ENCODE data around the gene GLB1L. TPM values are rescaled to one million over a fixed set of nuclear protein-coding genes. Genes with fewer than 3 reads are reported as not detected.

Gene GLB1L
- total and polyA plus RNA-seq, 2 experiments from 2014 or later: 3.4 to 13.5 TPM

DNA sequence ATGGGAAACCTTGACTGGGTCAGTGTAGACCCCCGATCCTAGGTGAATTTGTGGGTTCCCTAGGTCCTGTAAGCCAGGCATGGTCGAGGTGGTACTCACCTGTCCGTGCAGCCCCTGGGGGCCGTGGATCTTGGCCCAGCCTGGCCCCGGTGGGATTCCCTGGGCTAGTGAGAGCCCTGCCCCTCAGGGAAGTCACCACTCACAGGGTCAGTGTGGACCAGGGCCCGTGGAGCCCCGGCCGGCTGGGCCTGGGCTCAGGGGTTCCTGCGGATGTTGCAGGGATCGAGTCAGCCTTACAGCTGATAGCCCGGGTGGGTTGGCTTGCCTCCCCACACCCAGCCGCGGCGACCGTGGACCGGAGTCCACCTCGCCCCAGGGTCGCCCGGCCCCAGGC lies 16.3 kb downstream of the GLB1L start:
- 1% methylated on average over 13 to 19 of the region's 19 CpGs for WGBS, 2 experiments (ENCODE audit: low coverage in 1 of 2, low lambda C conversion rate in 2 of 2, missing lambda C conversion rate in 2 of 2)
- Histone ChIP-seq H3F3A (ENCODE audit: insufficient read depth) (peaks cover 11% of the 10 kb centered on the region; the same call in 1 of the 2 replicates), H3K9ac (peak overlapping the region; percentile 94), H3K27ac (peak overlapping the region; percentile 88), H3K4me2 (ENCODE audit: unreplicated experiment) (peak overlapping the region; percentile 99), H3K27me3 (replicated peaks; ENCODE audit: insufficient read depth) (no peaks in the 10 kb centered on the region), H3K4me3 (peak overlapping the region; percentile 93), H3K79me2 (ENCODE audit: insufficient read depth) (peaks cover 77% of the 10 kb centered on the region), H3K9me3 (ENCODE audit: low read depth) (no peaks in the 10 kb centered on the region), H3K36me3 (ENCODE audit: low read depth) (peaks cover 31% of the 10 kb centered on the region), H2AFZ (peak overlapping the region; percentile 79), H3K9me2 (ENCODE audit: insufficient read depth) (no peaks in the 10 kb centered on the region), H4K20me1 (ENCODE audit: insufficient read depth) (no peaks in the 10 kb centered on the region), H3K4me1 (ENCODE audit: insufficient read depth) (peaks cover 22% of the 10 kb centered on the region)
- peak; percentile 23 for DNase-seq
- in situ Hi-C loops (cut with MboI): no loop called here
- TF ChIP-seq EZH2phosphoT487 (IDR thresholded peaks at IDR 0.05; ENCODE audit: insufficient read depth, low read depth): no peak
- no peak for TF ChIP-seq EZH2 (IDR thresholded peaks at IDR 0.05; ENCODE audit: insufficient read depth, poor library complexity, severe bottlenecking)

- Histone ChIP-seq H2AFZ (peak overlapping the region; percentile 79), H3K27ac (peak overlapping the region; percentile 88), H3F3A (ENCODE audit: insufficient read depth) (peaks cover 11% of the 10 kb centered on the region; the same call in 1 of the 2 replicates), H3K79me2 (ENCODE audit: insufficient read depth) (peaks cover 71% of the 10 kb centered on the region), H3K4me1 (ENCODE audit: insufficient read depth) (peaks cover 22% of the 10 kb centered on the region), H3K4me2 (ENCODE audit: unreplicated experiment) (peak overlapping the region; percentile 99), H3K27me3 (replicated peaks; ENCODE audit: insufficient read depth) (no peaks in the 10 kb centered on the region), H3K4me3 (peak overlapping the region; percentile 93), H3K9me3 (ENCODE audit: low read depth) (no peaks in the 10 kb centered on the region), H4K20me1 (ENCODE audit: insufficient read depth) (no peaks in the 10 kb centered on the region), H3K9ac (peak overlapping the region; percentile 94), H3K36me3 (ENCODE audit: low read depth) (peaks cover 31% of the 10 kb centered on the region), H3K9me2 (ENCODE audit: insufficient read depth) (no peaks in the 10 kb centered on the region)
- in situ Hi-C loops (cut with MboI): no loop called here
- DNase-seq: peak; percentile 31
- WGBS, 2 experiments (ENCODE audit: low coverage in 1 of 2, low lambda C conversion rate in 2 of 2, missing lambda C conversion rate in 2 of 2): 19 to 22% methylated on average over 7 of the region's 7 CpGs
- TF ChIP-seq EZH2phosphoT487 (IDR thresholded peaks at IDR 0.05; ENCODE audit: insufficient read depth, low read depth) (no peak), EZH2 (IDR thresholded peaks at IDR 0.05; ENCODE audit: insufficient read depth, poor library complexity, severe bottlenecking) (no peak)
Observed at GRCh38 chr2:219228041-219228910, 17.0 kb downstream of the GLB1L start.

GRCh38 chr2:219225350-219225749 lies 19.9 kb downstream of the GLB1L start:
- in situ Hi-C loops (cut with MboI): no loop called here

GRCh38 chr2:219223831-219224610 lies 21.2 kb downstream of the GLB1L start:
- no peak for TF ChIP-seq EZH2 (IDR thresholded peaks at IDR 0.05; ENCODE audit: insufficient read depth, poor library complexity, severe bottlenecking)
- TF ChIP-seq EZH2phosphoT487 (IDR thresholded peaks at IDR 0.05; ENCODE audit: insufficient read depth, low read depth): no peak
- H3K36me3 ChIP-seq (ENCODE audit: low read depth): peaks cover 25% of the 10 kb centered on the region
- no peaks in the 10 kb centered on the region for H3K27me3 ChIP-seq (replicated peaks; ENCODE audit: insufficient read depth)
- 93 to 94% methylated on average over 31 of the region's 31 CpGs for WGBS, 2 experiments (ENCODE audit: low coverage in 1 of 2, low lambda C conversion rate in 2 of 2, missing lambda C conversion rate in 2 of 2)
- H3K9me2 ChIP-seq (ENCODE audit: insufficient read depth): no peaks in the 10 kb centered on the region
- peaks cover 41% of the 10 kb centered on the region for H3K79me2 ChIP-seq (ENCODE audit: insufficient read depth)
- no peak overlapping the region for H3K27ac ChIP-seq
- in situ Hi-C loops (cut with MboI): no loop called here
- no peak overlapping the region for H2AFZ ChIP-seq
- no peaks in the 10 kb centered on the region for H3K9me3 ChIP-seq (ENCODE audit: low read depth)
- no peaks in the 10 kb centered on the region for H4K20me1 ChIP-seq (ENCODE audit: insufficient read depth)
- peaks cover 16% of the 10 kb centered on the region for H3F3A ChIP-seq (ENCODE audit: insufficient read depth)
- no peak overlapping the region for H3K4me2 ChIP-seq (ENCODE audit: unreplicated experiment)
- H3K4me1 ChIP-seq (ENCODE audit: insufficient read depth): peaks cover 17% of the 10 kb centered on the region
- H3K9ac ChIP-seq: no peak overlapping the region
- no peak for DNase-seq
- H3K4me3 ChIP-seq: no peak overlapping the region

More at GRCh38 chr2:219225350-219225749, 19.9 kb downstream of the GLB1L start:
- WGBS, 2 experiments (ENCODE audit: low coverage in 1 of 2, low lambda C conversion rate in 2 of 2, missing lambda C conversion rate in 2 of 2): 94 to 96% methylated on average over 3 of the region's 3 CpGs
- no peak for DNase-seq
- peaks cover 44% of the 10 kb centered on the region for H3K79me2 ChIP-seq (ENCODE audit: insufficient read depth)
- H3K9me3 ChIP-seq (ENCODE audit: low read depth): no peaks in the 10 kb centered on the region
- H3K4me1 ChIP-seq (ENCODE audit: insufficient read depth): peaks cover 12% of the 10 kb centered on the region
- H3K36me3 ChIP-seq (ENCODE audit: low read depth): peaks cover 25% of the 10 kb centered on the region
- H2AFZ ChIP-seq: no peak overlapping the region
- H3K27me3 ChIP-seq (replicated peaks; ENCODE audit: insufficient read depth): no peaks in the 10 kb centered on the region
- H3K4me2 ChIP-seq (ENCODE audit: unreplicated experiment): no peak overlapping the region
- TF ChIP-seq EZH2 (IDR thresholded peaks at IDR 0.05; ENCODE audit: insufficient read depth, poor library complexity, severe bottlenecking): no peak
- TF ChIP-seq EZH2phosphoT487 (IDR thresholded peaks at IDR 0.05; ENCODE audit: insufficient read depth, low read depth): no peak
- peaks cover 10% of the 10 kb centered on the region; the same call in 1 of the 2 replicates for H3F3A ChIP-seq (ENCODE audit: insufficient read depth)
- no peak overlapping the region for H3K27ac ChIP-seq
- H3K9me2 ChIP-seq (ENCODE audit: insufficient read depth): no peaks in the 10 kb centered on the region
- H4K20me1 ChIP-seq (ENCODE audit: insufficient read depth): no peaks in the 10 kb centered on the region
- no peak overlapping the region for H3K4me3 ChIP-seq
- H3K9ac ChIP-seq: no peak overlapping the region
